ENCODE measurements around the gene TUBB2B. TPM values are rescaled to one million over a fixed set of nuclear protein-coding genes. Genes with fewer than 3 reads are reported as not detected.

Gene TUBB2B
- total and polyA plus RNA-seq, 10 donors: 0.39 to 2.2 (median 1.0) TPM; not detected in 1

DNA sequence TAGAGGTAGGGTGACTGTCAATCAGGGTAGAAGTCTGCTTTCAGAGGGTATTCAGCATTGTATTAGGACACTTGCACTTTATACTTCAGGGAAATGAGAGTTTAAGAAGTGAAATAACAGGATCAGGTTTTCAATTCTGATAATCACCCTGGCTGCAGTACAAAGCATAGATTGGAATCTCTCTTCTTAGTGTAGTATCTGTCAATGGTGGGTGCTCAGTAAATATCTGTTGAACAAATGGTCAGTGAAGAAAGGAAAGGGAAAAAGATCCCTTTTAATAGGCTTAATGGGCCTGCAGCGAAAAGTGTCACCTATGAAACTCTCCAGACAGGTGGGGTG is 18.7 kb downstream of the TUBB2B start:
- DNase-seq: no peak
- no peak overlapping the region for H3K27ac ChIP-seq
- TF ChIP-seq POLR2AphosphoS5 (IDR thresholded peaks at IDR 0.05) (no peak), CTCF (IDR thresholded peaks at IDR 0.05 in 8 of 11, conservative IDR thresholded peaks at IDR 0.05 in 3 of 11) (no peak), POLR2A (IDR thresholded peaks at IDR 0.05) (no peak)
- H3K36me3 ChIP-seq: no peaks in the 10 kb centered on the region
- H3K27me3 ChIP-seq (replicated peaks in 1 of 7): peaks cover 0 to 34% (median 0%) of the 10 kb centered on the region in 7 donors
- H3K4me1 ChIP-seq: no peaks in the 10 kb centered on the region
- H3K9me3 ChIP-seq: peaks cover 0 to 13% (median 0%) of the 10 kb centered on the region in 8 donors
- 82 to 96% (median 86%) methylated on average over 1 of the region's 1 CpG for WGBS, 5 donors
- intact Hi-C loops (cut with DNase I; ENCODE audit: low total_unique reads): no loop called here
- H3K4me3 ChIP-seq: no peak overlapping the region

DNA sequence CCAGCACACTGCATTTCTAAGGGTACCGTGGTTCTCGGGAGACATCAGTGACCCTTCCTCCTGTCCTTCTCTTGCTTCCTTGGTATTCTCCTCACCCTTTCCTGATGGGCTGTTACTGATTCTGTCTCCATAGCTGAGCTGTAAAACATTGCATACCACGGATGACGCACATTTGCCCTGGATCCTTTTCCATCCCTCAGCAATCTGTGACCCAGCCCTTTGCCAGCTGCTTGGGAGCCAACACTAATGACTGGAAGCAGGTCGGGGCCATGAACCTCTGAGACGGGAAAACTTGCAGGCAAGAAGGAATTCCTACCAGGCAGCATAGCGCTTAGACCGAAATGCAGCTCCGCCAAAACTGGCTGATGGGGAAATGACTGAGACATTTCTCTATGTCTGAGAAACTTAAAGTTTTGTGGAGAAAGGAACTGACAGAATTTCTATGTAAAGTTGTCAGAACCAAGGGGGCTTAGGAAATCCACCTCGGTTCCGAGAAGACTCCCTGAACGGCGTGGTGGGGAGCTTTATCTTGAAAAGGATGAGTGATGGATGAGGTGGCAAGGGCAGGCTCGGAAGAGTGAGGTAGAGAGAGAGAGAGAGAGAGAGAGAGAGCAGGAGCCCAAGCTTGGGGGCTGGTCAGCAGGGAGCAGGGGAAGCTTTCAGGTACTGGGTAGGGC is 19.2 kb downstream of the TUBB2B start:
- WGBS, 5 donors: 70 to 75% (median 71%) methylated on average over 14 of the region's 14 CpGs
- Histone ChIP-seq H3K27me3 (replicated peaks in 1 of 7) (peaks cover 0 to 33% (median 0%) of the 10 kb centered on the region in 7 donors), H3K36me3 (no peaks in the 10 kb centered on the region), H3K9me3 (peaks cover 0 to 15% (median 0%) of the 10 kb centered on the region in 8 donors), H3K27ac (no peak overlapping the region), H3K4me1 (no peaks in the 10 kb centered on the region), H3K4me3 (no peak overlapping the region)
- no peak for TF ChIP-seq CTCF (IDR thresholded peaks at IDR 0.05 in 8 of 11, conservative IDR thresholded peaks at IDR 0.05 in 3 of 11)
- TF ChIP-seq POLR2AphosphoS5 (IDR thresholded peaks at IDR 0.05): no peak
- no peak for TF ChIP-seq POLR2A (IDR thresholded peaks at IDR 0.05)
- DNase-seq: no peak
- intact Hi-C loops (cut with DNase I; ENCODE audit: low total_unique reads): no loop called here

GRCh38 chr6:3206339-3207015 is 21.0 kb downstream of the TUBB2B start:
- WGBS, 5 donors: 90 to 96% (median 91%) methylated on average over 7 of the region's 7 CpGs
- peaks cover 0 to 16% (median 0%) of the 10 kb centered on the region in 8 donors for H3K9me3 ChIP-seq
- H3K4me3 ChIP-seq: no peak overlapping the region
- peaks cover 0 to 21% (median 0%) of the 10 kb centered on the region in 7 donors for H3K27me3 ChIP-seq (replicated peaks in 1 of 7)
- no peak for DNase-seq
- no peaks in the 10 kb centered on the region for H3K36me3 ChIP-seq
- H3K4me1 ChIP-seq: no peaks in the 10 kb centered on the region
- TF ChIP-seq POLR2AphosphoS5 (IDR thresholded peaks at IDR 0.05) (no peak), POLR2A (IDR thresholded peaks at IDR 0.05) (no peak), CTCF (IDR thresholded peaks at IDR 0.05 in 8 of 11, conservative IDR thresholded peaks at IDR 0.05 in 3 of 11) (no peak)
- no peak overlapping the region for H3K27ac ChIP-seq
- intact Hi-C loops (cut with DNase I; ENCODE audit: low total_unique reads): no loop called here

DNA sequence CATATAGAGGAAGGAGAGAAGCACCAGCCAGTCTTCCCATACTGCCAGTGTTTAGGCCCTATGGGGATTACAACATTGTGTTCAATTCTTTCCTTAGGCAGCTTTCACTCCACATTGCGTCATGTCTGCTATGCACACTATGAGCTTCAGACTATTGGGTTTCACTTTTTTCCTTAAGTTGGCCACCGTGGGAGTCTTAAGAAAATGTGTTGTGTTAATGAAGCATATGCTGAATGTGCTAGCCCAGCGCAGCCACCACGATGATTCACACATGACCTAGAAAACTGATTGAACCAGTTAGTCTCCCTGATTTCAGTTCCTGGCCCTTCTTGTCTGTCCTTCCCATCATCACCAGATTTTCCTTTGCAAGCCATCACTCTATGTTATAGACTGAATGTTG is 21.5 kb downstream of the TUBB2B start:
- no peaks in the 10 kb centered on the region for H3K36me3 ChIP-seq
- peaks cover 0 to 16% (median 0%) of the 10 kb centered on the region in 8 donors for H3K9me3 ChIP-seq
- WGBS, 5 donors: 70 to 85% (median 75%) methylated on average over 4 of the region's 4 CpGs
- H3K4me1 ChIP-seq: no peaks in the 10 kb centered on the region
- TF ChIP-seq POLR2AphosphoS5 (IDR thresholded peaks at IDR 0.05) (no peak), POLR2A (IDR thresholded peaks at IDR 0.05) (no peak), CTCF (IDR thresholded peaks at IDR 0.05 in 8 of 11, conservative IDR thresholded peaks at IDR 0.05 in 3 of 11) (no peak)
- intact Hi-C loops (cut with DNase I; ENCODE audit: low total_unique reads): no loop called here
- H3K27me3 ChIP-seq (replicated peaks in 1 of 7): peaks cover 0 to 17% (median 0%) of the 10 kb centered on the region in 7 donors
- H3K4me3 ChIP-seq: no peak overlapping the region
- H3K27ac ChIP-seq: no peak overlapping the region
- no peak for DNase-seq

All from spleen (tissue), 11 donors.